Neural cell (in vitro differentiated cells): ENCODE data around the gene KCNK15. TPM values are rescaled to one million over a fixed set of nuclear protein-coding genes. Genes with fewer than 3 reads are reported as not detected.

Experiments
- H2AFZ ChIP-seq: fragments of 200-600, 300-800 bp; sonication (generic), shearing (Covaris generic); 2 replicates; pipeline ENCODE4 v1.6.0; 2014; ENCODE audit warnings: low read depth, mild to moderate bottlenecking, antibody characterized with exemption, low read length, moderate library complexity
- H3F3A ChIP-seq: fragments of 200-600 bp; shearing (Covaris generic); 2 replicates; pipeline ENCODE4 v1.6.1; 2016; ENCODE audit warnings: mild to moderate bottlenecking, moderate library complexity, mixed read lengths, antibody characterized with exemption, low read length; ENCODE audit not compliant: insufficient read depth, poor library complexity, severe bottlenecking
- H3K27ac ChIP-seq: fragments of 200-600, 300-800 bp; sonication (generic), shearing (Covaris generic); 2 replicates; pipeline ENCODE4 v1.5.1; 2014; ENCODE audit warnings: mild to moderate bottlenecking, low read length, moderate library complexity
- H3K27me3 ChIP-seq: fragments of 300-800, 200-600 bp; sonication (generic), shearing (Covaris generic); 2 replicates; pipeline ENCODE4 v1.6.0; 2014; ENCODE audit warnings: mild to moderate bottlenecking, low read depth, low read length, moderate library complexity; ENCODE audit not compliant: insufficient read depth
- H3K36me3 ChIP-seq: fragments of 300-800, 200-600 bp; sonication (generic), shearing (Covaris generic); 2 replicates; pipeline ENCODE4 v1.5.1; 2014; ENCODE audit warnings: mild to moderate bottlenecking, antibody characterized with exemption, low read length, moderate library complexity; ENCODE audit not compliant: insufficient read depth
- H3K4me2 ChIP-seq: fragments of 300-800, 200-600 bp; sonication (generic), shearing (Covaris generic); 2 replicates; pipeline ENCODE4 v1.6.0; 2014; ENCODE audit warnings: mild to moderate bottlenecking, low read length
- H3K4me3 ChIP-seq: fragments of 300-800, 200-600 bp; sonication (generic), shearing (Covaris generic); 2 replicates; pipeline ENCODE4 v1.5.1; 2014; ENCODE audit warnings: mild to moderate bottlenecking, low read length, moderate library complexity
- H3K79me2 ChIP-seq: fragments of 200-600 bp; shearing (Covaris generic); replicated peaks from 2 replicates; pipeline ENCODE4 v1.6.0; 2014; ENCODE audit warnings: mild to moderate bottlenecking, low read length, moderate library complexity; ENCODE audit not compliant: insufficient read depth
- H3K9ac ChIP-seq: fragments of 300-800, 200-600 bp; sonication (generic), shearing (Covaris generic); 2 replicates; pipeline ENCODE4 v1.6.1; 2016; ENCODE audit warnings: mild to moderate bottlenecking, low read length, mixed read lengths
- H3K9me2 ChIP-seq: fragments of 200-600 bp; shearing (Covaris generic); 2 replicates; pipeline ENCODE4 v1.6.1; 2016; ENCODE audit warnings: mild to moderate bottlenecking, low read length, mixed read lengths; ENCODE audit not compliant: insufficient read depth
- H3K9me3 ChIP-seq: fragments of 200-600, 300-800 bp; sonication (generic), shearing (Covaris generic); 2 replicates; pipeline ENCODE4 v1.6.1; 2016; ENCODE audit warnings: mild to moderate bottlenecking, mixed run types, low read length, moderate library complexity, mixed read lengths
- H4K20me1 ChIP-seq: fragments of 200-600 bp; shearing (Covaris generic); 2 replicates; pipeline ENCODE4 v1.6.1; 2016; ENCODE audit warnings: mild to moderate bottlenecking, mixed run types; ENCODE audit not compliant: insufficient read depth
- EP300 ChIP-seq: fragments of 450-650 bp; conservative IDR thresholded peaks from 2 replicates; pipeline ENCODE4 v1.6.1; 2014; ENCODE audit warnings: antibody characterized with exemption, mild to moderate bottlenecking, moderate library complexity; ENCODE audit not compliant: poor library complexity, severe bottlenecking
- EZH2 ChIP-seq: fragments of 200-600, 300-800 bp; shearing (Covaris generic), sonication (generic); IDR thresholded peaks from 2 replicates; pipeline ENCODE4 v1.6.1; 2014; ENCODE audit warnings: antibody characterized with exemption, low read length, borderline replicate concordance, mild to moderate bottlenecking; ENCODE audit not compliant: insufficient read depth, poor library complexity, severe bottlenecking
- MXI1 ChIP-seq: fragments of 450-650 bp; conservative IDR thresholded peaks from 2 replicates; pipeline ENCODE4 v1.6.1; 2014; ENCODE audit warnings: antibody characterized with exemption, mild to moderate bottlenecking; ENCODE audit not compliant: poor library complexity, severe bottlenecking
- POLR2AphosphoS5 ChIP-seq: IDR thresholded peaks from 2 replicates; pipeline ENCODE4 v1.6.1; 2012
- RAD21 ChIP-seq: fragments of 450-650 bp; conservative IDR thresholded peaks from 2 replicates; pipeline ENCODE4 v1.6.1; 2014; ENCODE audit warnings: antibody characterized with exemption, mild to moderate bottlenecking, moderate library complexity
- SMC3 ChIP-seq: fragments of 450-650 bp; conservative IDR thresholded peaks from 2 replicates; pipeline ENCODE4 v1.6.1; 2014; ENCODE audit warnings: antibody characterized with exemption, mild to moderate bottlenecking, moderate library complexity; ENCODE audit not compliant: poor library complexity
- TAF1 ChIP-seq: IDR thresholded peaks from 2 replicates; pipeline ENCODE4 v1.6.1; 2012; ENCODE audit warnings: low read depth
- polyA plus RNA-seq: library from polyadenylated mRNA; depleted of rRNA; stranded (reverse); fragments of >200 nt; gene quantifications from 2 replicates; pipeline ENCODE4 v1.2.3, GENCODE V29; 2014
- TF ChIP-seq, protein P1 (sequence below): IDR thresholded peaks from 2 replicates; pipeline ENCODE4 v1.6.1; 2012; ENCODE audit warnings: borderline replicate concordance
- TF ChIP-seq, protein P2 (sequence below): fragments of 450-650 bp; IDR thresholded peaks from 2 replicates; pipeline ENCODE4 v1.5.1; 2014; ENCODE audit warnings: antibody characterized with exemption, mild to moderate bottlenecking, moderate library complexity; ENCODE audit not compliant: poor library complexity, severe bottlenecking

The KCNK15 gene
- polyA plus RNA-seq, 1 donor from 2014 or later = not detected

DNA sequence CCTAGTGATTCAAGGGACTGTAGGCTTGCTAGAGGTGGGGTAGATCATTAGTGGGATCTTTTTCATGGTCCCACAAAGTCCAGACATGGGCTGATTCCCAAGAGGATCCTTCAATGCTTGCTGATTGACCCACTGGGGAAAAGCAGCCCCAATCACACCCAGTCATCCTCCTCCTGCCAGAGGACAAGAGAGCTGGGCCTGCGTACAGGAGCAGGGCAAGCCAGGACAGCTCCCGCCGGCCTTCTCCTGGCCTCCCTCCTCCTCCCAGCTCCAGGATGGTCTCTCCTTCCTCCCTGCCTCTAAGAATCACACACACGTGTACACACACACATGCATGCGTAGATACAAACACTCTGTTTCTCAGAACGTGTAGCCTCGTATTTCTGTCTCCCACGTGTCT, 27.0 kb downstream of the KCNK15 start:
- Histone ChIP-seq H3K27me3 (no peaks in the 10 kb centered on the region), H3K9me3 (no peaks in the 10 kb centered on the region), H3K4me2 (no peak overlapping the region), H4K20me1 (no peaks in the 10 kb centered on the region), H3K9ac (peak overlapping the region; percentile 53), H3F3A (no peaks in the 10 kb centered on the region), H3K36me3 (no peaks in the 10 kb centered on the region), H2AFZ (no peak overlapping the region), H3K27ac (peak overlapping the region; percentile 53), H3K4me3 (peak overlapping the region; percentile 10), H3K79me2 (no peaks in the 10 kb centered on the region), H3K9me2 (no peaks in the 10 kb centered on the region)
- no peak for TF ChIP-seq POLR2AphosphoS5
- TF ChIP-seq, protein P1, sequence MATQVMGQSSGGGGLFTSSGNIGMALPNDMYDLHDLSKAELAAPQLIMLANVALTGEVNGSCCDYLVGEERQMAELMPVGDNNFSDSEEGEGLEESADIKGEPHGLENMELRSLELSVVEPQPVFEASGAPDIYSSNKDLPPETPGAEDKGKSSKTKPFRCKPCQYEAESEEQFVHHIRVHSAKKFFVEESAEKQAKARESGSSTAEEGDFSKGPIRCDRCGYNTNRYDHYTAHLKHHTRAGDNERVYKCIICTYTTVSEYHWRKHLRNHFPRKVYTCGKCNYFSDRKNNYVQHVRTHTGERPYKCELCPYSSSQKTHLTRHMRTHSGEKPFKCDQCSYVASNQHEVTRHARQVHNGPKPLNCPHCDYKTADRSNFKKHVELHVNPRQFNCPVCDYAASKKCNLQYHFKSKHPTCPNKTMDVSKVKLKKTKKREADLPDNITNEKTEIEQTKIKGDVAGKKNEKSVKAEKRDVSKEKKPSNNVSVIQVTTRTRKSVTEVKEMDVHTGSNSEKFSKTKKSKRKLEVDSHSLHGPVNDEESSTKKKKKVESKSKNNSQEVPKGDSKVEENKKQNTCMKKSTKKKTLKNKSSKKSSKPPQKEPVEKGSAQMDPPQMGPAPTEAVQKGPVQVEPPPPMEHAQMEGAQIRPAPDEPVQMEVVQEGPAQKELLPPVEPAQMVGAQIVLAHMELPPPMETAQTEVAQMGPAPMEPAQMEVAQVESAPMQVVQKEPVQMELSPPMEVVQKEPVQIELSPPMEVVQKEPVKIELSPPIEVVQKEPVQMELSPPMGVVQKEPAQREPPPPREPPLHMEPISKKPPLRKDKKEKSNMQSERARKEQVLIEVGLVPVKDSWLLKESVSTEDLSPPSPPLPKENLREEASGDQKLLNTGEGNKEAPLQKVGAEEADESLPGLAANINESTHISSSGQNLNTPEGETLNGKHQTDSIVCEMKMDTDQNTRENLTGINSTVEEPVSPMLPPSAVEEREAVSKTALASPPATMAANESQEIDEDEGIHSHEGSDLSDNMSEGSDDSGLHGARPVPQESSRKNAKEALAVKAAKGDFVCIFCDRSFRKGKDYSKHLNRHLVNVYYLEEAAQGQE = no peak
- TF ChIP-seq, protein P2, sequence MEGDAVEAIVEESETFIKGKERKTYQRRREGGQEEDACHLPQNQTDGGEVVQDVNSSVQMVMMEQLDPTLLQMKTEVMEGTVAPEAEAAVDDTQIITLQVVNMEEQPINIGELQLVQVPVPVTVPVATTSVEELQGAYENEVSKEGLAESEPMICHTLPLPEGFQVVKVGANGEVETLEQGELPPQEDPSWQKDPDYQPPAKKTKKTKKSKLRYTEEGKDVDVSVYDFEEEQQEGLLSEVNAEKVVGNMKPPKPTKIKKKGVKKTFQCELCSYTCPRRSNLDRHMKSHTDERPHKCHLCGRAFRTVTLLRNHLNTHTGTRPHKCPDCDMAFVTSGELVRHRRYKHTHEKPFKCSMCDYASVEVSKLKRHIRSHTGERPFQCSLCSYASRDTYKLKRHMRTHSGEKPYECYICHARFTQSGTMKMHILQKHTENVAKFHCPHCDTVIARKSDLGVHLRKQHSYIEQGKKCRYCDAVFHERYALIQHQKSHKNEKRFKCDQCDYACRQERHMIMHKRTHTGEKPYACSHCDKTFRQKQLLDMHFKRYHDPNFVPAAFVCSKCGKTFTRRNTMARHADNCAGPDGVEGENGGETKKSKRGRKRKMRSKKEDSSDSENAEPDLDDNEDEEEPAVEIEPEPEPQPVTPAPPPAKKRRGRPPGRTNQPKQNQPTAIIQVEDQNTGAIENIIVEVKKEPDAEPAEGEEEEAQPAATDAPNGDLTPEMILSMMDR = no peak

GRCh38 chr20:44773070-44773829, 27.6 kb downstream of the KCNK15 start:
- no peak overlapping the region for H2AFZ ChIP-seq
- no peaks in the 10 kb centered on the region for H4K20me1 ChIP-seq
- no peaks in the 10 kb centered on the region for H3F3A ChIP-seq
- no peaks in the 10 kb centered on the region for H3K79me2 ChIP-seq
- H3K9ac ChIP-seq = peak overlapping the region; percentile 53
- peak; percentile 32 for TF ChIP-seq EP300
- peak; percentile 44 for TF ChIP-seq TAF1
- TF ChIP-seq RAD21 = no peak
- TF ChIP-seq MXI1 = no peak
- peak; percentile 5 for TF ChIP-seq POLR2AphosphoS5
- TF ChIP-seq, protein P1 = no peak
- TF ChIP-seq SMC3 = no peak
- no peak for TF ChIP-seq EZH2
- TF ChIP-seq, protein P2 = no peak
- peak overlapping the region; percentile 10 for H3K4me2 ChIP-seq
- H3K36me3 ChIP-seq = no peaks in the 10 kb centered on the region
- no peaks in the 10 kb centered on the region for H3K27me3 ChIP-seq
- H3K9me3 ChIP-seq = no peaks in the 10 kb centered on the region
- peak overlapping the region; percentile 10 for H3K4me3 ChIP-seq
- peak overlapping the region; percentile 53 for H3K27ac ChIP-seq
- H3K9me2 ChIP-seq = no peaks in the 10 kb centered on the region
